Measurements from ENCODE around the gene RAD54L. TPM values are rescaled to one million over a fixed set of nuclear protein-coding genes. Genes with fewer than 3 reads are reported as not detected.

Gene RAD54L
- total RNA-seq, result not detected

DNA sequence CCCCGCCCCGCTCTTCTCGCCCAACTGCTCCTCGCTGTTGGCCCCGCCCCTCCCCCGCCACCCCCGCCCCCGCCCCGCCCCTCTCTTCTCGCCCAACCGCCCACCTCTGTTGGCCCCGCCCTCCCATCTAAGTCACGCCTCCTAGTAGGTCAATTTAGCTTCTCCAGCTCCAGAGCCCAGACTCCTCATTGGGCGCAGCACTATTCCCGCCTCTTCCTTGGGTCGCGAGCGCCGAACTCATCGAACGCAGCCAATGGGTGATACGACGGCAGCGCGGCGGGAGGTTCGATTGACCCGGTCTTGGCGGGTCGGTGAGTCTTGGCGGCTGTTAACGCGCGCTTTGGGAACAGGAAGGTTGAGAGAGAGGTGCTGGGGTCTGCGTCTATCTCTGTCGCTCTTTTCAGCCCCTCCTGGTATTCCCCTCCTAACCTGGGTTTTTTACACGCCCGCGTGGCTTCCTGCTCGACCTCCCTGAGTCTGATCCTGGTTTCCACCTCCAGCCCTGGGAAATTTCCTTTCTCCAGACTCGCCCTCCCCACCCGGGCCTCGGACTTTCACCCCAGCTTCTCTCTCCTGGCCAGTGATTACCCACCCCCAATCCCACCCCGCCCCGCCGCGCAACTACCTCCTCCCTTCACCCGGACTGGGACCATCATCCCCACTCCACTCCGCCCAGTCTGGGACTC, at the start of gene RAD54L:
TSS of gene RAD54L (plus strand) at position 328 of the 686 bp plus-strand sequence. CDS start 643 bp downstream, outside the sequence.
- Histone ChIP-seq H3K4me1 (ENCODE audit: insufficient read depth, low read length) (peaks cover 20% of the 10 kb centered on the region), H3K9me3 (ENCODE audit: low read depth, low read length) (no peaks in the 10 kb centered on the region), H3K27me3 (ENCODE audit: insufficient read depth, low read length) (no peaks in the 10 kb centered on the region), H3K4me3 (ENCODE audit: low read length) (peak within 1 kb of the TSS; percentile 56)

DNA sequence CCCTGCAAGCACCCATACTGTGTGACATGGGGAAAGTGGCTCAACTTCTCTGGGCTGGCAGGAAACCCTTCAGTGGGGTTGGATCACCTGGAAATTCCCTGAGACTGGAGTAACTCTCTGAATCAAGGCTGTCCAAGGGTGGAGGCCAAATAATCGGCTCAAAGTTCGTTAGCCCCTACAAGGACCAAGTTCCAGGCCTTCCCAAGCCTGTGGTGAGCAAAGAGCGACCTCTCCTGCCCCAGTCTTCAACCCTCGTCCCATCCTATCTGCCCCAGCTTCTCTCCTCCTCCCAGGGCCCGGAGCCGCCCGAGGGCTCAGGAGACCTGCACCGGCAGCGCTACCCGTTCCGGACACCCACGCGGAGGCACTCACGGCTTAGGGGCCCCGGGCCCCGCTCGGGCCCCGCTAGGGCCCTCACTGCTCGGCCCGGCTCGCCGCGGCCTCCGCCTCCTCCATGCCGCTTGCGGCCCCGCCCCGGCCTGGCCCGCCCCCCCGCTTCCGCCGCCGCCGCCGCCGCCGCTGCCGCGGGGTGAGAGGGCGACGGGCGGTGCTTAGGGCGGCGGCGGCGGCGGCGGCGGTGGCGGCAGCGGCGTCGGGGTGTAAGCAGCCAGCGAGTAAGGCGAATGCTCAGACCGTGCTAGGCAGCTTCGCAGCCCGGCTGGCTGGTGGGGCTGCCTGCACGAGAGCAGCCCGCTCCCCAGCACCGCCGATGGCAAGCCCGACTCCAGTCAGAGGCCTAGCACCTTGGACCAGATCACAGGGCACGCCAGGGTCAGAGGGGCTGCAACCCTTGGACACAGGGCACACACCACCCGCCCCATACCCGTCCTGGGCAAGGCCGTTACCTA, 49.4 kb upstream of the RAD54L start, which contains the start of gene POMGNT1:
TSS of gene POMGNT1 (minus strand) at position 471 of the 848 bp plus-strand sequence. CDS start 613 bp downstream, outside the sequence.
- no peaks in the 10 kb centered on the region for H3K9me3 ChIP-seq (ENCODE audit: low read depth, low read length)
- H3K4me3 ChIP-seq (ENCODE audit: low read length), result peak within 1 kb of the TSS; percentile 65
- peaks cover 29% of the 10 kb centered on the region for H3K4me1 ChIP-seq (ENCODE audit: insufficient read depth, low read length)
- no peaks in the 10 kb centered on the region for H3K27me3 ChIP-seq (ENCODE audit: insufficient read depth, low read length)

DNA sequence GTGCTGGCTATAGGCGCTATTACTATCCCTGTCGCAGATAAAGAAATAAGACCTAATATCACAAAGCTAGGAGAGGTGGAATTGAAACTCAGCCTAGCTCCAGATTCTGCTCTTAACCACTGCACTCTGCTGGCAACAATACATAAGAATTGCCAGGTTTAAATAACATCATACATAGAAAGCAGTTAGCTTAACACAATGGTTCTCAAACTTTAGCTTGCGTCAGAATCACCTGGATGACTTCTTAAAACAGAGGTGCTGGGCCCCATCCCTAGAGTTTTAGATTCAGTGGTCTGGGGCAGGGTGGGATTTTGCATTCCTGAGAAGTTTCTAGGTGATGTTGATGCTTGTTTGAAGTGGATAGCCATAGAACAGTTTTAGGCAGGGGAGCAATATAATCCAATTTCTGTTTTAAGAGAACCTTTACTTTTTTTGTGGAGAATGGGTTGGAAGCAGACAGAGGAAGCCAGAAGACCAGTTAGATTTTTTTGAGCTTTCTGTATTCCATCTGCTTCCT, 48.3 kb upstream of the RAD54L start:
- no peak overlapping the region for H3K4me3 ChIP-seq (ENCODE audit: low read length)

DNA sequence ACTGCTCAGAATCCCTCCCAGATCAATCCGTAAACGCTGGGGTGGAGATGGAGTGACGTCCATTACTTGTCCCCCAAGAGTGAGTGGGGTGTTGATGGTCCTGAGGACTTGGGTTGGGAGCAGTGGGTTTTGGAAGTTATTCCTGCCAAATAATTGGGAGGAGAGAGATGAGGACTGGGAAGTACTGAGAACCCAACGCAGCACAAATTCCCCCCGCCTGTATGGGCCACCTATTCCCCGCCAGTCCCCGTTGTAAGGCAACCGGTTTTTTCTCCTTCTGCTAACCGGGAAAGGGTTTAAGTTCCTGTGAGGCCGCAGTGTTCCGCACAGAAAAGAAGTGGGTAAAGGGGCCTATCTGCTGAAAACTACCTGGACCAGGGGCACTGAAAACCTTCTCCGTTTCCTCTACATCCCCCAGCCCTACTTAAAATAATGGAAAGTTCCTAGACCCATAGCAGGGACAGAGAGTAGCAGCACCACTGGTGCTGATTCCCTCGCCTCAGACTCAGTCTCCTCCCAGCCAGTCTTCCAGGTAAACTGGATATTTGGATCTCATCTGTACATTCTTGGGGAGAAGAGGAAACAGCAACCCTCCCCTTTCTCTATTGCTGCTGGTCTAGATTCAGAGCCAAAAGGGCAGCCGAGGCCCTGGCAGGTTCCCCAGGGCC, 43.7 kb upstream of the RAD54L start:
- Histone ChIP-seq H3K27me3 (ENCODE audit: insufficient read depth, low read length) (no peaks in the 10 kb centered on the region), H3K4me1 (ENCODE audit: insufficient read depth, low read length) (peaks cover 21% of the 10 kb centered on the region), H3K9me3 (ENCODE audit: low read depth, low read length) (no peaks in the 10 kb centered on the region), H3K4me3 (ENCODE audit: low read length) (peak overlapping the region; percentile 34)

More for the DNA sequence above, 48.3 kb upstream of the RAD54L start:
- Histone ChIP-seq H3K27me3 (ENCODE audit: insufficient read depth, low read length) (no peaks in the 10 kb centered on the region), H3K9me3 (ENCODE audit: low read depth, low read length) (no peaks in the 10 kb centered on the region), H3K4me1 (ENCODE audit: insufficient read depth, low read length) (peaks cover 40% of the 10 kb centered on the region)

DNA sequence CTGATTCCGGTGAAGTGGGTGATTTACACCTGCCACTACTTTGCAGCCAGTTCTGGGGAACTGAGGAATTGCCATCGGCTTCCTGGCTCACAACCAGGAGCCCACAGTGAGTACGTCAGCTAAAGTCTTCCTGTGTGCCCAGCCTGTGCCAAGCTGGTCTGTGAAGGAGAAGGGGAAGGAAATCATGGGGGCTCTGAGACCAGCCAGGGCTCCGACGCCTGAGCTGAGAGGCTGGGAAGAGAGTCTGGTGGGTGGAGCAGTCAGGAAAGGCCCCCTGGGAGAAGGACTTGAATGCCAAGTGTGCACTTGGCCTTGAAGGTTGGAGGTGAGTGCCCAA, 43.2 kb upstream of the RAD54L start:
- H3K4me1 ChIP-seq (ENCODE audit: insufficient read depth, low read length), result peaks cover 19% of the 10 kb centered on the region
- H3K9me3 ChIP-seq (ENCODE audit: low read depth, low read length), result no peaks in the 10 kb centered on the region
- H3K4me3 ChIP-seq (ENCODE audit: low read length), result no peak overlapping the region
- no peaks in the 10 kb centered on the region for H3K27me3 ChIP-seq (ENCODE audit: insufficient read depth, low read length)

DNA sequence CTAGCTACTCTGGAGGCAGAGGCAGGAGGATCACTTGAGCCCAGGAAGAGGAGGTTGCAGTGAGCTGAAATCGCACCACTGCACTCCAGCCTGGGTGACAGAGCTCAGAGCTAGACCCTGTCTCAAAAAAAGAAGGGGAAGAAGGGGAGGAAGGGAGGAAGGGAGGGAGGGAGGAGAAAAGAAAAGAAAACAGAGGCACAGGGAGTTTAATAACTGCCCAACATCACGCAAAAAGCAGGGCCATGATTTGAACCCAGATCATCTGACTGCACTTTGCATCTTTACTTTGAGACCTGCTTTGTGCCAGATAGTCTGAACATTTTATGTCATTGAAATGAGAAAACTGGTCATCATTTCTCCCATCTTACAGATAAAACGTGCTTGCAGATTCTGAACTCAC, 42.4 kb upstream of the RAD54L start:
- no peaks in the 10 kb centered on the region for H3K9me3 ChIP-seq (ENCODE audit: low read depth, low read length)
- no peak overlapping the region for H3K4me3 ChIP-seq (ENCODE audit: low read length)
- H3K27me3 ChIP-seq (ENCODE audit: insufficient read depth, low read length), result no peaks in the 10 kb centered on the region
- peaks cover 19% of the 10 kb centered on the region for H3K4me1 ChIP-seq (ENCODE audit: insufficient read depth, low read length)

DNA sequence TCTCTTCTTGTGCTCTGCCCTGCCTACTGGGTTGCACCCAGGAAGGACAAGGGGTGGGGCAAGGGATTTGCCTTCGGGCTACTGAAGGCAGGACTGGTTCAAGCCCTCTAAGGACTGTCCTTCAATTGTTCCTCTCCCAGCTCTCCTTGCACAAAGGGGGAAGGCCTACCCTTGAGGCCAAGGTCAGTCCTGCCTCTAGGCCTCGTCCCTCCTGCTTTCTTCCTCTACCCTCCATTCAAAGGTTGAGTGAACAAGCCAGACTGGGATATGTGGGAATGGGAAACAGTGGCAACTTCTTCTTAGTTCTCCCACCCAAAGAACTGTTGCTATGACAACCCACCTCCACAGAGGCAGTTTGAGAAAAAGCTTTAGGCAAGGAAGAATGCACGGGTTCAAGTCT, 41.8 kb upstream of the RAD54L start:
- H3K9me3 ChIP-seq (ENCODE audit: low read depth, low read length), result no peaks in the 10 kb centered on the region
- H3K4me3 ChIP-seq (ENCODE audit: low read length), result no peak overlapping the region
- no peaks in the 10 kb centered on the region for H3K27me3 ChIP-seq (ENCODE audit: insufficient read depth, low read length)
- H3K4me1 ChIP-seq (ENCODE audit: insufficient read depth, low read length), result peaks cover 19% of the 10 kb centered on the region

DNA sequence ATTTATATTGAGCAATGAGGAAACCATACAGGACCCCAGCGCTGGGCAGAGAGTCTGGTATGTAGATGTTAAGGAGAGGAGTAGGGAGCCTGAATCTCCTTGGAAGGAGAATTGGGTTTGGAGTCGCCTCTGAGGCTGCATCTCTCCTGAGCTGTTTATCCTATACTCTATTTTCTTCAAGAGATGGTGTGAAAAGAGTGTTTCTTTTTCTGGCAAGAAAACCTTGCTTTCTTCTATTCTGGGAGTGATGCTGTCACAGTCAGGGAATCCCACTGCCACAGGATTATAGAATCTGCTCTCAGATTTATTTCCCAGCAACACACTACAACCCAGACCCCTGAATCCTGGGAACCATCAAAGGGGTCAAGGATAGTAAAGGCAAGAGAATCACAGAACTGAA, 41.2 kb upstream of the RAD54L start:
- no peak overlapping the region for H3K4me3 ChIP-seq (ENCODE audit: low read length)
- peaks cover 19% of the 10 kb centered on the region for H3K4me1 ChIP-seq (ENCODE audit: insufficient read depth, low read length)
- no peaks in the 10 kb centered on the region for H3K27me3 ChIP-seq (ENCODE audit: insufficient read depth, low read length)
- no peaks in the 10 kb centered on the region for H3K9me3 ChIP-seq (ENCODE audit: low read depth, low read length)

DNA sequence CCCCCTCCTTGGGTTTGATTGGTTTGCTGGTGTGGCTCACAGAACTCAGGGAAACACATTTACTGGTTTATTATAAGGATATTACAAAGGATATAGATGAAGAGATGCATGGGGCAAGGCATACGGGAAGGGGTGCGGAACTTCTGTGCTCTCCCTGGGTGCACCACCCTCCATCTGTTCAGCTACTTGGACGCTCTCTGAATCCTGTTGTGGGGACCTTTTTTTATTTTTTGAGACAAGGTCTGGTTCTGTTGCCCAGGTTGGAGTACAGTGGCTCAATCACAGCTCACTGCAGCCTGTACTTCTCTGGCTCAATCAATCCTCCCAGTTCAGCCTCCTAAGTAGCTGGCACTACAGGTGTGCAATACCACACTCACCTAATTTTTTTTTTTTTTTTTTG, 37.0 kb upstream of the RAD54L start:
- H3K9me3 ChIP-seq (ENCODE audit: low read depth, low read length), result no peaks in the 10 kb centered on the region
- H3K27me3 ChIP-seq (ENCODE audit: insufficient read depth, low read length), result no peaks in the 10 kb centered on the region
- no peak overlapping the region for H3K4me3 ChIP-seq (ENCODE audit: low read length)
- H3K4me1 ChIP-seq (ENCODE audit: insufficient read depth, low read length), result no peaks in the 10 kb centered on the region

DNA sequence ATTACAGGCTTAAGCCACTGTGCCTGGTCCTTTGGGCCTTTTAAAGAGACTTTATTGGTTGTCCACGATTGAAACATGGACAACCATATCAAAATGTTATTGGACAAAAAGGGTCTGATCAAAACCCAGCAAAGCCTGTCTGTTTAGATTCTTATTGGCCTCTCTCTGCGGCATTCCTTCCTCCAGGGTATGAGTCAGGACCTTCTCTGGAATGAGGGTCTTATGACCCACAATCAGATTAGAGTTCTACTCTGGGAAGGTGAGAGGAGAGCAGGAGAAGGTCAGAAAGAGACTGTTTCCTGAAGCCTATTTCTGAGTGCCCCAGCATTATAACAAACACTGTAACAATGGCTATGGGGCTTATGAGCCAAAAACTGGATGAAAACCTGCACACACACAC, 36.5 kb upstream of the RAD54L start:
- Histone ChIP-seq H3K4me1 (ENCODE audit: insufficient read depth, low read length) (no peaks in the 10 kb centered on the region), H3K4me3 (ENCODE audit: low read length) (no peak overlapping the region), H3K9me3 (ENCODE audit: low read depth, low read length) (no peaks in the 10 kb centered on the region), H3K27me3 (ENCODE audit: insufficient read depth, low read length) (no peaks in the 10 kb centered on the region)

DNA sequence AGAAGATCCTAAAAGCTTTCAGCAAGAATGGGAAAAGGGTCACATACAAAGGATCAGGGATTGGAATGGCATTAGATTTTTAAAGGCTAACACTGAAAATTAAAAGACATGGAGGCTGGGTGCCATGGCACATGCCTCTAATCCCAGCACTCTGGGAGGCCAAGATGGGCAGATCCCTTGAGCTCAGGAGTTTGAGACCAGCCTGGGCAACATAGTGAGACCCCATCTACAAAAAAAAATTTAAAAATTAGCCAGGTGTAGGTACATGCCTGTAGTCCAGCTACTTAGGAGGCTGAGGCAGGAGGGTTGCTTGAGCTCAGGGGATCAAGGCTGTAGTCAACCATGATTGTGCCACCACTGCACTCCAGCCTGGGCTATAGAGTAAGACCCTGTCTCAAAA, 32.1 kb upstream of the RAD54L start:
- no peaks in the 10 kb centered on the region for H3K4me1 ChIP-seq (ENCODE audit: insufficient read depth, low read length)
- no peak overlapping the region for H3K4me3 ChIP-seq (ENCODE audit: low read length)
- H3K9me3 ChIP-seq (ENCODE audit: low read depth, low read length), result no peaks in the 10 kb centered on the region
- no peaks in the 10 kb centered on the region for H3K27me3 ChIP-seq (ENCODE audit: insufficient read depth, low read length)

DNA sequence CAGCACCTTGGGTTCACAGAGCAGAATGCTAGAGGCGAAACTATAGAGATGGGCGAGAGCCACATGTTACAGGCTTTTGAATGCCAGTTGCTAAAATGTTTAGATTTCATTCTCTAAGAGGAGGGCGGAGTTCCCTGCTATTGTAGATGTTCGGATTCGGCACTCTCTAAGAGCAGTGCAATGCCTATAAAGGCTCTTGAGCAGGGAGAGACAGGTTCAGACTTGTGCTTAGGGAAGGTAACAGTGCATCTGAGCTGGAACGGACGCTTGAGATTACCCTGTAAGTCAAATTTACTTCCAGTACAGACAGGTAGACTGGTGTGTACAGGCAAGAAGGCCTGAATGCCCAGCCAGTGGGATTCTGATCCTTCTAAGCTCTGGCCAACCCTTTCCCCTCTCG, 29.1 kb upstream of the RAD54L start:
- H3K4me1 ChIP-seq (ENCODE audit: insufficient read depth, low read length), result no peaks in the 10 kb centered on the region
- no peaks in the 10 kb centered on the region for H3K27me3 ChIP-seq (ENCODE audit: insufficient read depth, low read length)
- H3K4me3 ChIP-seq (ENCODE audit: low read length), result no peak overlapping the region
- H3K9me3 ChIP-seq (ENCODE audit: low read depth, low read length), result no peaks in the 10 kb centered on the region

DNA sequence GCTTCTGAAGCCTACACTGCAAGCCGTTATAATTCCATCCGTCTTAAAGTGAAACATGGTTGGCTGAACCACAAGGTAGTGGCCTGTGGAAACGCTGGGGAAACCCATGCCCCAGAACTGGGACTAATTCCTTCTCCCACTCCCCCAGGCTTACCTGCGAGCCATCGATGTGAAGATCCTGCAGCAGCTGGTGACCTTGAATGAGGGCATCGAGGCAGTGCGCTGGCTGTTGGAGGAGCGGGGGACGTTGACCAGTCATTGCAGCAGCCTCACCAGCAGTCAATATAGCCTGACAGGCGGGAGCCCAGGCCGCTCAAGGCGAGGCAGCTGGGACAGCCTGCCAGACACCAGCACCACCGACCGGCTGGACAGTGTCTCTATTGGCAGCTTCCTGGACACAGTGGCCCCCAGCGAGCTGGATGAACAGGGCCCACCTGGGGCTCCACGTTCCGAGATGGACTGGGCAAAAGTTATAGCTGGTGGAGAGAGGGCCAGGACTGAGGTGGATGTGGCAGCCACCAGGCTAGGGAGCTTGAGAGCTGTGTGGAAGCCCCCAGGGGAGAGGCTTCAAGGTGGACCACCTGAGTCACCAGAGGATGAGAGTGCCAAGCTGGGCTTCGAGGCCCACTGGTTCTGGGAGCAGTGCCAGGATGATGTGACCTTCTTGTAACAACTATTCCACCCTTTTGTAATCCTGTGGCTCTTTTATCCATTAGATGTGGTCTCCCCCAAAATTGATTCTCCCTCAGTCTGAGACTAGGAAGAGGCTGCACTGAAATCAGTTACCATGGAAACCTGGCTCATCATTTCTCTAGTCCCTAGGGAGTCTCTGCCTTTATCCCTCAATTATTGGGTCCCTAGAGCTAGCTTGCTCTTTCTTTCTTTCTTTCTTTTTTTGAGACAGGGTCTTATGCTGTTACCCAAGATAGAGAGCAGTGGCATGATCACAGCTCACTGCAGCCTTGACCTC, 27.7 kb upstream of the RAD54L start:
- Histone ChIP-seq H3K4me3 (ENCODE audit: low read length) (no peak overlapping the region), H3K27me3 (ENCODE audit: insufficient read depth, low read length) (no peaks in the 10 kb centered on the region), H3K9me3 (ENCODE audit: low read depth, low read length) (no peaks in the 10 kb centered on the region), H3K4me1 (ENCODE audit: insufficient read depth, low read length) (no peaks in the 10 kb centered on the region)

DNA sequence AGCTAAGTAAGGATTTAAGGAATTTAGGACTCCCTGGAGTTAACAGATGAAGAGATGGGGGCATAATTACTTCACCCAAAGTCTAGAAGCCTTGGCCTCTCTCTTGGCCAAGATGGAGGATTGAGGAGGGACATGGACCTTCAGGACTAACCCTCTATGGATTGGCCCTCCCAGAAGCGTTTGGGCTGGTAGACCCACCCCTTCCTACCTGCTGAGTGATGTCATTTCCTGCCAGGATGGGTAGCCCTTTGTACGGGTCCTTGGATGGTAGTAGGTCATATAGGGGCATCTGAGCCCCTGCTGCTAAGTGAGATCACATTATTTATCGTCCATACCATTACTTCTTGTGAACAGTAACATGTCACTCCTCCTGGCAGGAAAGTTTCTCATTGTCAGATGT, 26.8 kb upstream of the RAD54L start:
- H3K4me1 ChIP-seq (ENCODE audit: insufficient read depth, low read length), result no peaks in the 10 kb centered on the region
- H3K27me3 ChIP-seq (ENCODE audit: insufficient read depth, low read length), result no peaks in the 10 kb centered on the region
- H3K9me3 ChIP-seq (ENCODE audit: low read depth, low read length), result no peaks in the 10 kb centered on the region
- no peak overlapping the region for H3K4me3 ChIP-seq (ENCODE audit: low read length)

Measured in mononuclear cell (primary cell).